K562 (cell line): Measurements from ENCODE around the gene TLE6. TPM values are rescaled to one million over a fixed set of nuclear protein-coding genes. Genes with fewer than 3 reads are reported as not detected.

Experiments used
- ATF7 ChIP-seq: fragments of 450-650 bp; IDR thresholded peaks from 2 replicates; pipeline ENCODE4 v1.7.1; 2014; ENCODE audit warnings: mild to moderate bottlenecking, moderate library complexity
- CC2D1A ChIP-seq: fragments of 450-650 bp; IDR thresholded peaks from 2 replicates; pipeline ENCODE4 v1.6.1; 2017; ENCODE audit warnings: mild to moderate bottlenecking
- ELF4 ChIP-seq: fragments of 450-650 bp; formaldehyde crosslinking; IDR thresholded peaks from 2 replicates; pipeline ENCODE4 v1.4.0; 2022; ENCODE audit warnings: missing genetic modification characterization
- GATAD2A ChIP-seq: fragments of 450-650 bp; IDR thresholded peaks from 2 replicates; pipeline ENCODE4 v1.6.1; 2017
- HDAC3 ChIP-seq: fragments of 450-650 bp; IDR thresholded peaks from 2 replicates; pipeline ENCODE4 v1.6.1; 2018; ENCODE audit warnings: borderline replicate concordance, mild to moderate bottlenecking, moderate library complexity; ENCODE audit not compliant: partially characterized antibody
- KLF10 ChIP-seq: fragments of 250-450 bp; sonication (Bioruptor Pico); IDR thresholded peaks from 2 replicates; pipeline ENCODE4 v1.6.1; 2021; ENCODE audit warnings: matching md5 sums
- MEF2D ChIP-seq: conservative IDR thresholded peaks from 2 replicates; pipeline ENCODE4 v1.6.1; 2016; ENCODE audit warnings: low read depth, missing genetic modification characterization, missing compliant biosample characterization
- NFE2L1 ChIP-seq: fragments of 450-650 bp; IDR thresholded peaks from 2 replicates; pipeline ENCODE4 v1.6.1; 2016; ENCODE audit warnings: missing genetic modification characterization, low read depth, mild to moderate bottlenecking, missing compliant biosample characterization, moderate library complexity, borderline replicate concordance
- PRPF4 ChIP-seq: fragments of 200-400 bp; formaldehyde crosslinking; IDR thresholded peaks from one replicate; pipeline ENCODE4 v1.6.1; 2017; ENCODE audit warnings: low read length, low read depth, mild to moderate bottlenecking; ENCODE audit not compliant: insufficient read depth, poor library complexity, severe bottlenecking
- RBM15 ChIP-seq: fragments of 200-400 bp; formaldehyde crosslinking; IDR thresholded peaks from 2 replicates; pipeline ENCODE4 v1.6.1; 2018; ENCODE audit warnings: mild to moderate bottlenecking, low read length, moderate library complexity; ENCODE audit not compliant: insufficient read depth
- RHOXF2B ChIP-seq: fragments of 250-450 bp; sonication (Bioruptor Pico); conservative IDR thresholded peaks from 2 replicates; pipeline ENCODE4 v1.5.1; 2021
- RNF2 ChIP-seq: sonication (generic); IDR thresholded peaks from 2 replicates; pipeline ENCODE4 v1.6.1; 2016
- TAF15 ChIP-seq: fragments of 200-400 bp; formaldehyde crosslinking; IDR thresholded peaks from 2 replicates; pipeline ENCODE4 v1.6.1; 2017; ENCODE audit warnings: mild to moderate bottlenecking, low read depth, low read length, moderate library complexity
- YY1 ChIP-seq, 3 experiments: IDR thresholded peaks; 2 replicates each; pipeline ENCODE4 v1.6.1; 2011; ENCODE audit warnings: low read length in 2 of 3, mild to moderate bottlenecking in 2 of 3, moderate library complexity in 2 of 3, borderline replicate concordance in 1 of 3, control low read depth in 1 of 3, low read depth in 1 of 3; ENCODE audit not compliant: insufficient read depth in 3 of 3, insufficient replicate concordance in 2 of 3, control insufficient read depth in 1 of 3, insufficient read length in 1 of 3; ENCODE audit errors: extremely low read depth in 1 of 3
- ZFP36 ChIP-seq: fragments of 150-350 bp; IDR thresholded peaks from 2 replicates; pipeline ENCODE4 v1.6.1; 2018; ENCODE audit warnings: low read length, low read depth; ENCODE audit not compliant: partially characterized antibody
- ZNF586 ChIP-seq: fragments of 450-650 bp; formaldehyde crosslinking; conservative IDR thresholded peaks from 2 replicates; pipeline ENCODE4 v1.4.0; 2020; ENCODE audit warnings: mild to moderate bottlenecking, moderate library complexity
- ZNF830 ChIP-seq: fragments of 250-450 bp; sonication (Bioruptor Pico); IDR thresholded peaks from 2 replicates; pipeline ENCODE4 v1.5.0; 2021; ENCODE audit warnings: mild to moderate bottlenecking
- polyA plus RNA-seq, 8 experiments: library from polyadenylated mRNA; depleted of rRNA in 4 of 8; stranded (reverse) in 5 of 8; unstranded in 3 of 8; fragments of >200 nt; fragmentation: Nextera tagmentation in 2 of 8; fragmentation: Illumina TruSeq in 1 of 8; extraction: Ambion mirVana in 2 of 8; extraction: Trizol in 1 of 8; gene quantifications; 2 replicates each; pipeline versions ENCODE4 v1.2.1 to v1.2.3, GENCODE V29; 2011 to 2014; ENCODE audit warnings: inconsistent platforms in 1 of 8, missing spikeins in 1 of 8
- total RNA-seq, 7 experiments: library from RNA; depleted of rRNA in 6 of 7; stranded (reverse); fragments of >200 nt in 6 of 7; fragmentation: Illumina TruSeq in 2 of 7; extraction: Trizol in 2 of 7; gene quantifications; 2 replicates each; pipeline versions ENCODE4 v1.2.1 to v1.2.3, GENCODE V29; 2011 to 2021; ENCODE audit warnings: low replicate concordance in 1 of 7
- TF ChIP-seq, protein P1 (sequence below), 3 experiments: IDR thresholded peaks in 2 of 3; conservative IDR thresholded peaks in 1 of 3; 2 replicates each; pipeline ENCODE4 v1.5.1; 2011 to 2012; ENCODE audit warnings: low read length in 3 of 3, mild to moderate bottlenecking in 3 of 3, control low read depth in 2 of 3, improper control_type of control experiment in 1 of 3, inconsistent platforms in 1 of 3, low read depth in 1 of 3, mixed read lengths in 1 of 3, moderate library complexity in 1 of 3; ENCODE audit not compliant: insufficient read depth in 2 of 3
- TF ChIP-seq, protein P2 (sequence below): fragments of 250-450 bp; sonication (Bioruptor Pico); IDR thresholded peaks from 2 replicates; pipeline ENCODE4 v1.8.0; 2021; ENCODE audit warnings: moderate library complexity, mild to moderate bottlenecking, inconsistent platforms
- TF ChIP-seq, protein P3 (sequence below), 2 experiments: fragments of 200-800 bp in 1 of 2; sonication (Bioruptor generic) in 1 of 2; sonication (generic) in 1 of 2; formaldehyde crosslinking in 1 of 2; IDR thresholded peaks in 1 of 2; conservative IDR thresholded peaks in 1 of 2; 2 replicates each; pipeline versions ENCODE4 v1.5.0 to v1.6.1; 2016 to 2020; ENCODE audit warnings: missing compliant biosample characterization in 1 of 2, missing genetic modification characterization in 1 of 2, missing genetic modification reagents in 1 of 2
- TF ChIP-seq, protein P4 (sequence below): IDR thresholded peaks from 2 replicates; pipeline ENCODE4 v1.6.1; 2011; ENCODE audit warnings: borderline replicate concordance, low read depth, mild to moderate bottlenecking, moderate library complexity, low read length; ENCODE audit not compliant: insufficient read depth, poor library complexity, severe bottlenecking

The TLE6 gene
- total and polyA plus RNA-seq, 9 of the 15 experiments (the other 6 are each of a cell fraction or from before 2014, with no cell fraction given): 1.1 to 6.1 (median 2.5) TPM

DNA sequence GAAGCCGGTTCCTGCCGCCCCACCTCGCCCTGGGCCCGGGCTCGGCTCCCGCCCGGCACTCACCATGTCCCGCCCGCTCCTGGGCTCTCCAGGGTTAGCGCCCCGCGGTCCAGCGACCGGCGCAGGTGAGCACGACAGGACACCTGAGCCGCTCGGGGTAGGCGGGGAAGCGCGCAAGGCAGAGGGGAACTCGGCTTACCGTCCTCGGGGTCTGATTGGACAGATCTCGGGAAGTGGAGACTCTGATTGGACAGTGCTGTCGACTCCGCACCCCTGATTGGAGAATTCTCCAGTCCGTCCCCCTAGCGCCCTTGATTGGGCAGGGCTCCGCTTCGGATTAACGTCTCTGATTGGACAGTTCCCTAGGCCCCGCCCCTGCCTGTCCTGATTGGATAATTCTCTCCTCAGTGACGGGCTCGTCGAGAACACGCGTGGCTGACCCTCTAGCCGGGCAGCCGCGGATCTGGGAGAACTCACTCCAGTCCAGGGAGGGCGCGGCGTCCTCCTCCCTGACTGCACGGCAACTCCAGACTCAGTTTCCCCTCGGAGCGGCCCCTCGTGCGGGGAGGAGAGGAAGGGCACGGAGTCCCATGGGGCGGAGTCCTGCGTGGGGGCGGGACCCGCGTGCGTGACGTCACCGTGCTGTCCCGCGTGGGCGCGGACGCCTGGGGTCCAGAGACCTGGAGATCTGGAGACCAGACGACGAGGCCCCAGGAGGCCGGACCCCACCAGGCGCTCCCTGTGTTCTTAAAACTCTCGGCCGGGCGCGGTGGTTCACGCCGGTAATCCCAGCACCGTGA lies 32.4 kb upstream of the TLE6 start, which contains the start of gene ZNF77 (continued):
- TF ChIP-seq ZNF830 (CRISPR knock-in tag) (no peak), ZFP36 (no peak), GATAD2A (peak; percentile 99), MEF2D (no peak; the same call in 1 of the 2 replicates), ZNF586 (no peak), ELF4 (CRISPR knock-in tag) (no peak), HDAC3 (no peak), KLF10 (CRISPR knock-in tag) (no peak), PRPF4 (no peak), TAF15 (no peak), RNF2 (peak; percentile 44; the same call in 1 of the 2 replicates), YY1 (IDR thresholded peaks at IDR 0.05; ENCODE audit: borderline replicate concordance in 1 of 3, control insufficient read depth in 1 of 3, extremely low read depth in 1 of 3, insufficient read depth in 3 of 3, insufficient read length in 1 of 3, insufficient replicate concordance in 2 of 3, low read depth in 1 of 3, low read length in 2 of 3) (no peak), CC2D1A (peak; percentile 65; the same call in 1 of the 2 replicates), RHOXF2B (CRISPR knock-in tag) (no peak), NFE2L1 (no peak), ATF7 (peak; percentile 97), RBM15 (no peak)
- TF ChIP-seq, protein P1, sequence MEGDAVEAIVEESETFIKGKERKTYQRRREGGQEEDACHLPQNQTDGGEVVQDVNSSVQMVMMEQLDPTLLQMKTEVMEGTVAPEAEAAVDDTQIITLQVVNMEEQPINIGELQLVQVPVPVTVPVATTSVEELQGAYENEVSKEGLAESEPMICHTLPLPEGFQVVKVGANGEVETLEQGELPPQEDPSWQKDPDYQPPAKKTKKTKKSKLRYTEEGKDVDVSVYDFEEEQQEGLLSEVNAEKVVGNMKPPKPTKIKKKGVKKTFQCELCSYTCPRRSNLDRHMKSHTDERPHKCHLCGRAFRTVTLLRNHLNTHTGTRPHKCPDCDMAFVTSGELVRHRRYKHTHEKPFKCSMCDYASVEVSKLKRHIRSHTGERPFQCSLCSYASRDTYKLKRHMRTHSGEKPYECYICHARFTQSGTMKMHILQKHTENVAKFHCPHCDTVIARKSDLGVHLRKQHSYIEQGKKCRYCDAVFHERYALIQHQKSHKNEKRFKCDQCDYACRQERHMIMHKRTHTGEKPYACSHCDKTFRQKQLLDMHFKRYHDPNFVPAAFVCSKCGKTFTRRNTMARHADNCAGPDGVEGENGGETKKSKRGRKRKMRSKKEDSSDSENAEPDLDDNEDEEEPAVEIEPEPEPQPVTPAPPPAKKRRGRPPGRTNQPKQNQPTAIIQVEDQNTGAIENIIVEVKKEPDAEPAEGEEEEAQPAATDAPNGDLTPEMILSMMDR (IDR thresholded peaks at IDR 0.05 in 2 of 3, conservative IDR thresholded peaks at IDR 0.05 in 1 of 3; ENCODE audit: insufficient read depth in 2 of 3, low read depth in 1 of 3, low read length in 3 of 3): no peak
- TF ChIP-seq, protein P2, sequence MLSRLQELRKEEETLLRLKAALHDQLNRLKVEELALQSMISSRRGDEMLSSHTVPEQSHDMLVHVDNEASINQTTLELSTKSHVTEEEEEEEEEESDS (CRISPR knock-in tag): no peak
- TF ChIP-seq, protein P3, sequence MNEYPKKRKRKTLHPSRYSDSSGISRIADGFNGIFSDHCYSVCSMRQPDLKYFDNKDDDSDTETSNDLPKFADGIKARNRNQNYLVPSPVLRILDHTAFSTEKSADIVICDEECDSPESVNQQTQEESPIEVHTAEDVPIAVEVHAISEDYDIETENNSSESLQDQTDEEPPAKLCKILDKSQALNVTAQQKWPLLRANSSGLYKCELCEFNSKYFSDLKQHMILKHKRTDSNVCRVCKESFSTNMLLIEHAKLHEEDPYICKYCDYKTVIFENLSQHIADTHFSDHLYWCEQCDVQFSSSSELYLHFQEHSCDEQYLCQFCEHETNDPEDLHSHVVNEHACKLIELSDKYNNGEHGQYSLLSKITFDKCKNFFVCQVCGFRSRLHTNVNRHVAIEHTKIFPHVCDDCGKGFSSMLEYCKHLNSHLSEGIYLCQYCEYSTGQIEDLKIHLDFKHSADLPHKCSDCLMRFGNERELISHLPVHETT (CRISPR knock-in tag; conservative IDR thresholded peaks at IDR 0.05 in 1 of 2, IDR thresholded peaks at IDR 0.05 in 1 of 2): peak in 1 of 2 experiments; percentile 51; a peak in 2 of 4 replicates
- TF ChIP-seq, protein P4, sequence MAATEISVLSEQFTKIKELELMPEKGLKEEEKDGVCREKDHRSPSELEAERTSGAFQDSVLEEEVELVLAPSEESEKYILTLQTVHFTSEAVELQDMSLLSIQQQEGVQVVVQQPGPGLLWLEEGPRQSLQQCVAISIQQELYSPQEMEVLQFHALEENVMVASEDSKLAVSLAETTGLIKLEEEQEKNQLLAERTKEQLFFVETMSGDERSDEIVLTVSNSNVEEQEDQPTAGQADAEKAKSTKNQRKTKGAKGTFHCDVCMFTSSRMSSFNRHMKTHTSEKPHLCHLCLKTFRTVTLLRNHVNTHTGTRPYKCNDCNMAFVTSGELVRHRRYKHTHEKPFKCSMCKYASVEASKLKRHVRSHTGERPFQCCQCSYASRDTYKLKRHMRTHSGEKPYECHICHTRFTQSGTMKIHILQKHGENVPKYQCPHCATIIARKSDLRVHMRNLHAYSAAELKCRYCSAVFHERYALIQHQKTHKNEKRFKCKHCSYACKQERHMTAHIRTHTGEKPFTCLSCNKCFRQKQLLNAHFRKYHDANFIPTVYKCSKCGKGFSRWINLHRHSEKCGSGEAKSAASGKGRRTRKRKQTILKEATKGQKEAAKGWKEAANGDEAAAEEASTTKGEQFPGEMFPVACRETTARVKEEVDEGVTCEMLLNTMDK: no peak
